RCC 7860 (cell line): Measurements from ENCODE around the gene OR10A3.
"Not testable (repeated sequence)": the region's sequence is repeated elsewhere in the genome, so short reads cannot be mapped to it uniquely, and the experiment has no call there.

ENCODE experiments used
- DNase-seq: peaks from one replicate; pipeline ENCODE4 v3.0.0-alpha.2; 2015; ENCODE audit warnings: low spot score
- FAIRE-seq: peaks from 2 replicates; lab custom pipeline; 2012; peaks lifted over from hg19 to GRCh38; lab: Jason Lieb, UNC

OR10A3 gene

GRCh38 chr11:7941608-7942007, at the start of gene OR10A3:
TSS of gene OR10A3 (minus strand) at chr11:7941708. CDS start at chr11:7939520, 2,188 bp downstream.
- DNase-seq (no peak), FAIRE-seq (no peak)

GRCh38 chr11:7987560-7987883, 46.0 kb upstream of the OR10A3 start:
- DNase-seq, FAIRE-seq: not testable (repeated sequence)

GRCh38 chr11:7986768-7987559, 45.5 kb upstream of the OR10A3 start, which contains the start of gene EIF3F:
TSS of gene EIF3F (plus strand) at chr11:7987337. CDS start at chr11:7987353, 16 bp downstream.
- peak; percentile 97 for DNase-seq
- peak; percentile 83 for FAIRE-seq

GRCh38 chr11:7983832-7984590, 42.5 kb upstream of the OR10A3 start:
- DNase-seq: no peak
- FAIRE-seq: no peak

- no peak for FAIRE-seq
- no peak for DNase-seq
Observed at GRCh38 chr11:7982582-7983119, 41.1 kb upstream of the OR10A3 start.

GRCh38 chr11:7981619-7982157, 40.2 kb upstream of the OR10A3 start:
- no peak for FAIRE-seq
- no peak for DNase-seq

- DNase-seq: peak; percentile 35
- FAIRE-seq: no peak
Observed at GRCh38 chr11:7977232-7977917, 35.9 kb upstream of the OR10A3 start.

GRCh38 chr11:7974668-7975067, 33.2 kb upstream of the OR10A3 start:
- no peak for DNase-seq

GRCh38 chr11:7973011-7973410, 31.5 kb upstream of the OR10A3 start:
- FAIRE-seq (no peak), DNase-seq (no peak)

More at GRCh38 chr11:7974668-7975067, 33.2 kb upstream of the OR10A3 start:
- no peak for FAIRE-seq

- FAIRE-seq: no peak
- no peak for DNase-seq
Observed at GRCh38 chr11:7971846-7972245, 30.3 kb upstream of the OR10A3 start.

GRCh38 chr11:7969756-7970646, 28.5 kb upstream of the OR10A3 start:
- DNase-seq: no peak

GRCh38 chr11:7968686-7969085, 27.2 kb upstream of the OR10A3 start:
- no peak for DNase-seq
- no peak for FAIRE-seq

More at GRCh38 chr11:7969756-7970646, 28.5 kb upstream of the OR10A3 start:
- FAIRE-seq: no peak

- DNase-seq: no peak
- FAIRE-seq: no peak
Observed at GRCh38 chr11:7967826-7968225, 26.3 kb upstream of the OR10A3 start.

- FAIRE-seq (no peak), DNase-seq (no peak)
Observed at GRCh38 chr11:7967097-7967496, 25.6 kb upstream of the OR10A3 start.

- FAIRE-seq: no peak
- no peak for DNase-seq
Observed at GRCh38 chr11:7965386-7965785, 23.9 kb upstream of the OR10A3 start, which contains the start of gene NLRP10. TSS of gene NLRP10 (minus strand) at chr11:7965447. CDS start at chr11:7963495, 1,952 bp downstream.

- DNase-seq (no peak), FAIRE-seq (no peak)
Observed at GRCh38 chr11:7964873-7965272, 23.4 kb upstream of the OR10A3 start.

GRCh38 chr11:7964261-7964660, 22.8 kb upstream of the OR10A3 start:
- FAIRE-seq (no peak), DNase-seq (no peak)

GRCh38 chr11:7955191-7955590, 13.7 kb upstream of the OR10A3 start:
- FAIRE-seq (no peak), DNase-seq (no peak)

GRCh38 chr11:7949934-7950333, 8.4 kb upstream of the OR10A3 start:
- FAIRE-seq (no peak), DNase-seq (no peak)

GRCh38 chr11:7944123-7944522, 2.6 kb upstream of the OR10A3 start:
- DNase-seq (no peak), FAIRE-seq (no peak)
